Nephron (organoid): ENCODE results near the gene WDFY4.
A peak's percentile ranks its signal among the peaks of the same experiment; 100 is the strongest.

Experiments
- H3K27ac Mint-ChIP-seq, 3 experiments: 2 replicates each; pipeline ENCODE4 v1.8.0; 2020; ENCODE audit warnings: mixed read lengths in 3 of 3, mild to moderate bottlenecking in 2 of 3, moderate library complexity in 1 of 3
- H3K27me3 Mint-ChIP-seq: 2 replicates; pipeline ENCODE4 v1.8.0; 2021; ENCODE audit warnings: low read depth, mild to moderate bottlenecking, moderate library complexity, mixed read lengths
- H3K36me3 Mint-ChIP-seq: 2 replicates; pipeline ENCODE4 v1.8.0; 2020; ENCODE audit warnings: low read depth, mixed read lengths
- H3K4me1 Mint-ChIP-seq: 2 replicates; pipeline ENCODE4 v1.8.0; 2020; ENCODE audit warnings: mixed read lengths
- H3K4me3 Mint-ChIP-seq, 3 experiments: 2 replicates each; pipeline ENCODE4 v1.8.0; 2020; ENCODE audit warnings: mild to moderate bottlenecking in 3 of 3, mixed read lengths in 3 of 3, moderate library complexity in 2 of 3
- H3K9me3 Mint-ChIP-seq: 2 replicates; pipeline ENCODE4 v1.8.0; 2020; ENCODE audit warnings: mixed read lengths
- CTCF ChIP-seq, 3 experiments: fragments of 200-600 bp; sonication (generic); IDR thresholded peaks; one replicate each; pipeline ENCODE4 v1.5.0; 2021; ENCODE audit warnings: antibody characterized with exemption in 3 of 3; ENCODE audit not compliant: unreplicated experiment in 3 of 3

WDFY4 gene

GRCh38 chr10:48804740-48805182, 120.1 kb downstream of the WDFY4 start:
- H3K4me1 Mint-ChIP-seq: peaks cover 34% of the 10 kb centered on the region
- no peaks in the 10 kb centered on the region for H3K36me3 Mint-ChIP-seq
- peak overlapping the region in 1 of 3 experiments; percentile 28 for H3K4me3 Mint-ChIP-seq
- TF ChIP-seq CTCF (IDR thresholded peaks at IDR 0.05; ENCODE audit: unreplicated experiment in 3 of 3): no peak
- peak overlapping the region; percentile 59 to 98 (median 95) for H3K27ac Mint-ChIP-seq
- H3K9me3 Mint-ChIP-seq: peaks cover 6% of the 10 kb centered on the region
- H3K27me3 Mint-ChIP-seq: peaks cover 3% of the 10 kb centered on the region

- Mint-ChIP-seq H3K9me3 (peaks cover under 1% of the 10 kb centered on the region), H3K27ac (peak overlapping the region in 2 of 3 experiments; percentile 95 to 98), H3K4me3 (no peak overlapping the region), H3K36me3 (no peaks in the 10 kb centered on the region), H3K4me1 (peaks cover 34% of the 10 kb centered on the region), H3K27me3 (peaks cover 3% of the 10 kb centered on the region)
- TF ChIP-seq CTCF (IDR thresholded peaks at IDR 0.05; ENCODE audit: unreplicated experiment in 3 of 3): no peak
These were observed 120.7 kb downstream of the WDFY4 start for GRCh38 chr10:48805411-48805810.

- Mint-ChIP-seq H3K9me3 (no peaks in the 10 kb centered on the region), H3K27me3 (peaks cover 3% of the 10 kb centered on the region), H3K4me1 (peaks cover 34% of the 10 kb centered on the region), H3K4me3 (no peak overlapping the region), H3K36me3 (no peaks in the 10 kb centered on the region), H3K27ac (peak overlapping the region in 2 of 3 experiments; percentile 64 to 98)
- no peak for TF ChIP-seq CTCF (IDR thresholded peaks at IDR 0.05; ENCODE audit: unreplicated experiment in 3 of 3)
These were observed 121.2 kb downstream of the WDFY4 start for GRCh38 chr10:48805848-48806247.

GRCh38 chr10:48806342-48806741, 121.7 kb downstream of the WDFY4 start:
- Mint-ChIP-seq H3K27me3 (peaks cover 2% of the 10 kb centered on the region), H3K9me3 (no peaks in the 10 kb centered on the region), H3K4me3 (no peak overlapping the region), H3K36me3 (no peaks in the 10 kb centered on the region), H3K27ac (peak overlapping the region in 1 of 3 experiments; percentile 98), H3K4me1 (peaks cover 34% of the 10 kb centered on the region)
- no peak for TF ChIP-seq CTCF (IDR thresholded peaks at IDR 0.05; ENCODE audit: unreplicated experiment in 3 of 3)

GRCh38 chr10:48807791-48808470, 123.3 kb downstream of the WDFY4 start:
- peak overlapping the region in 1 of 3 experiments; percentile 0 for H3K27ac Mint-ChIP-seq
- no peak for TF ChIP-seq CTCF (IDR thresholded peaks at IDR 0.05; ENCODE audit: unreplicated experiment in 3 of 3)
- H3K36me3 Mint-ChIP-seq: no peaks in the 10 kb centered on the region
- peaks cover 34% of the 10 kb centered on the region for H3K4me1 Mint-ChIP-seq
- peaks cover 7% of the 10 kb centered on the region for H3K27me3 Mint-ChIP-seq
- no peaks in the 10 kb centered on the region for H3K9me3 Mint-ChIP-seq
- no peak overlapping the region for H3K4me3 Mint-ChIP-seq

- Mint-ChIP-seq H3K9me3 (no peaks in the 10 kb centered on the region), H3K36me3 (no peaks in the 10 kb centered on the region), H3K4me3 (no peak overlapping the region), H3K4me1 (peaks cover 28% of the 10 kb centered on the region), H3K27me3 (peaks cover 8% of the 10 kb centered on the region), H3K27ac (no peak overlapping the region)
- no peak for TF ChIP-seq CTCF (IDR thresholded peaks at IDR 0.05; ENCODE audit: unreplicated experiment in 3 of 3)
These were observed 124.6 kb downstream of the WDFY4 start for GRCh38 chr10:48809261-48809660.
